GM12872 (cell line): ENCODE results near the gene PLPP1.

Experiments
- CTCF ChIP-seq: IDR thresholded peaks from 3 replicates; pipeline ENCODE4 v1.5.1; 2011; ENCODE audit warnings: low read depth, mild to moderate bottlenecking, low read length, moderate library complexity; ENCODE audit not compliant: insufficient read depth

The PLPP1 gene

GRCh38 chr5:55533521-55534435 lies 986 bp downstream of the PLPP1 start:
- TF ChIP-seq CTCF: no peak

- TF ChIP-seq CTCF: no peak
Measured at GRCh38 chr5:55530669-55531068, 4.1 kb downstream of the PLPP1 start.

GRCh38 chr5:55524816-55525215 lies 9.9 kb downstream of the PLPP1 start:
- TF ChIP-seq CTCF: no peak

- TF ChIP-seq CTCF: no peak
Measured at GRCh38 chr5:55523293-55523692, 11.5 kb downstream of the PLPP1 start.

- no peak for TF ChIP-seq CTCF
Measured at GRCh38 chr5:55521881-55522280, 12.9 kb downstream of the PLPP1 start.

DNA sequence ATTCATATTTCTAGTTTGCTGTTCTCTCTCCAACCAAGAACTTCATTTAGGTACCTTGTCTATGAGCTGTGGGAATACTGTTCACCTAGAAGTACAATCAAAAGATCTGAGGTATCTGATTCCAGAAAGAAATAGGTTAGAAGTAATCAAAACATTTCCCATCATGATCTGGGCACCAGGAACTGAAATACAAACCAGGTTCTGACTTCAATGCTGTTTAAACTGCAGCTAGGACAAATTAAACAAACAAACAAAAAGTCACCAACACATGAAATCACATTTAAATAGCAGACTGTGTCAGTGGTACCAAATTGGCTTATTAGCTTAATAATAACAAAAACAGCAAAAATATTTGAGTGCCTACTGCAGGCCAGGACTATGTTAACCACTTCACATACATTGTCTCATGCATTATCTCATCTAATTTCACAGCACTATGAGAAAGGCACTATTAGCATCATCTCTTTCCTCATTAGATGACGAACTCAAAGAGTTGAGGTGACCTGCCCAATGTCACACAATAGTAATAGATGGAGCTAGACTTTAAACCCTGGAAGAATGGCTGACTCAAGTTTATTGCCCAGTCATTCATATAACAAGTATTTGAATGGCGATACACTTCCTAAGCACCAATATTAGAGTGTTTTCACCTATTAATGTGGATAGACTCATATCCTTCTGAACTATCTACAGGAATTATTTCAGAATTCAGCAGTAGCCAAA lies 14.5 kb downstream of the PLPP1 start:
- no peak for TF ChIP-seq CTCF

DNA sequence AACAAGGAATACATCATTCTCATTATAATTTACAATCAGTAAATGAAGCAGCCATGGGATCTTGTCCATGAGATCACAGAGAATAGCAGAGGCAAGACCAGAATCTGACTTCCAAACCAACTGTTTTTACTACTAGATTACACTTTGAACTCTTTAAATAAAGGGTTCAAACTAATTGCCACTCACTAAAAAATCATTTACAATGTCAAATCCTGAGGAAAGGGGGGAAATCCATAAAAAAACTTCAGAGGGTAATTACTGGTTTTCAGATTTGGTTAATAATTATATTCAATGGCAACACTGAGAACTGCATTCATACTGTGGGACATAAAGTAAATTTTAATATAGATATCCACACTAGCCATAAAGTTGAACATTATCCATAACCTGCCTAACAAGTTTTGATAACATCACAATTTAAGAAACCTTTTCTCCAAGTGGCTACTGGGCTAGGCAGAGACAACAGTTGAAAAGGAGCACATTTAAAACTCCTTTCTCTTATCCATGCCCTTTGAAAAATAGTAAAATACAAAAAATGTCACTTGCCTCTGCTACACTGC lies 15.9 kb downstream of the PLPP1 start:
- TF ChIP-seq CTCF: no peak
